NCI-H446 (cell line): ENCODE measurements around the gene TPCN2.

Experiments used
- DNase-seq, 2 experiments: peaks; one replicate each; lab custom pipeline; 2025; lab: John Stamatoyannopoulos, UW

The TPCN2 gene

GRCh38 chr11:69058511-69059270 is 10.0 kb downstream of the TPCN2 start:
- DNase-seq: no peak

- no peak for DNase-seq
Measured at GRCh38 chr11:69059429-69059828, 10.7 kb downstream of the TPCN2 start.

GRCh38 chr11:69059985-69060384 is 11.3 kb downstream of the TPCN2 start:
- no peak for DNase-seq

GRCh38 chr11:69060806-69061712 is 12.3 kb downstream of the TPCN2 start:
- no peak for DNase-seq

GRCh38 chr11:69061713-69062053 is 13.0 kb downstream of the TPCN2 start:
- DNase-seq: no peak

GRCh38 chr11:69062169-69062855 is 13.6 kb downstream of the TPCN2 start:
- no peak for DNase-seq

- DNase-seq: no peak
Measured at GRCh38 chr11:69062873-69063651, 14.3 kb downstream of the TPCN2 start.

- no peak for DNase-seq
Measured at GRCh38 chr11:69063652-69064260, 15.0 kb downstream of the TPCN2 start.

- DNase-seq: no peak
Measured at GRCh38 chr11:69064394-69064957, 15.7 kb downstream of the TPCN2 start.

GRCh38 chr11:69065147-69065710 is 16.5 kb downstream of the TPCN2 start:
- DNase-seq: no peak

- DNase-seq: no peak
Measured at GRCh38 chr11:69066122-69067112, 17.7 kb downstream of the TPCN2 start.

GRCh38 chr11:69067200-69067599 is 18.5 kb downstream of the TPCN2 start:
- DNase-seq: no peak

GRCh38 chr11:69071086-69071800 is 22.5 kb downstream of the TPCN2 start:
- no peak for DNase-seq

GRCh38 chr11:69071956-69072355 is 23.2 kb downstream of the TPCN2 start:
- no peak for DNase-seq

GRCh38 chr11:69073469-69073868 is 24.7 kb downstream of the TPCN2 start:
- DNase-seq: no peak

GRCh38 chr11:69074375-69075140 is 25.8 kb downstream of the TPCN2 start:
- DNase-seq: no peak

- no peak for DNase-seq
Measured at GRCh38 chr11:69075421-69076128, 26.8 kb downstream of the TPCN2 start.
